SK-N-SH (cell line): ENCODE data around the gene KNDC1. TPM values are rescaled to one million over a fixed set of nuclear protein-coding genes. Genes with fewer than 3 reads are reported as not detected.

ENCODE experiments used
- CTCF ChIA-PET: fragments of 300-600, 350-600 bp; formaldehyde crosslinking; extraction: SDS; loops from one replicate; lab custom pipeline; 2021; lab: Yijun Ruan, JAX
- POLR2A ChIA-PET: fragments of 350-600 bp; sonication (Branson Sonifier 250); formaldehyde crosslinking; extraction: SDS; loops from one replicate; lab custom pipeline; 2020; ENCODE audit warnings: antibody characterized with exemption, inconsistent platforms; lab: Yijun Ruan, JAX
- DNase-seq: peaks from one replicate; pipeline ENCODE4 v3.0.0; 2012
- H2AFZ ChIP-seq: fragments of 200-600 bp; sonication (generic); 2 replicates; pipeline ENCODE4 v1.8.1; 2016; ENCODE audit warnings: antibody characterized with exemption, mild to moderate bottlenecking, low read depth
- H3F3A ChIP-seq: fragments of 200-600 bp; sonication (generic); replicated peaks from 2 replicates; pipeline ENCODE3; 2016; ENCODE audit warnings: antibody characterized with exemption, mild to moderate bottlenecking; ENCODE audit not compliant: insufficient read depth
- H3K27ac ChIP-seq, 2 experiments: fragments of 200-500 bp in 1 of 2; fragments of 200-600 bp in 1 of 2; sonication (Bioruptor generic) in 1 of 2; sonication (generic), shearing (Covaris generic) in 1 of 2; 2 replicates each; pipeline versions ENCODE4 v1.5.1 to v1.6.1; 2014 to 2016; ENCODE audit warnings: low read depth in 2 of 2, inconsistent platforms in 1 of 2, low read length in 1 of 2, mild to moderate bottlenecking in 1 of 2, mixed read lengths in 1 of 2
- H3K27me3 ChIP-seq: fragments of 200-600 bp; sonication (generic), shearing (Covaris generic); 2 replicates; pipeline ENCODE4 v1.6.1; 2016; ENCODE audit warnings: mixed run types; ENCODE audit not compliant: insufficient read depth
- H3K36me3 ChIP-seq, 2 experiments: fragments of 200-500 bp in 1 of 2; fragments of 200-600 bp in 1 of 2; sonication (Bioruptor generic) in 1 of 2; sonication (generic) in 1 of 2; replicated peaks in 1 of 2; 2 replicates each; pipeline versions ENCODE3 to v1.5.1; 2014 to 2016; ENCODE audit warnings: low read length in 1 of 2, mild to moderate bottlenecking in 1 of 2; ENCODE audit not compliant: insufficient read depth in 2 of 2, control insufficient read depth in 1 of 2
- H3K4me1 ChIP-seq, 2 experiments: fragments of 200-500 bp in 1 of 2; fragments of 200-600 bp in 1 of 2; sonication (Bioruptor generic) in 1 of 2; sonication (generic), shearing (Covaris generic) in 1 of 2; 2 replicates each; pipeline versions ENCODE4 v1.5.1 to v1.6.1; 2014 to 2016; ENCODE audit warnings: low read depth in 1 of 2, low read length in 1 of 2, mixed run types in 1 of 2; ENCODE audit not compliant: insufficient read depth in 2 of 2, control insufficient read depth in 1 of 2
- H3K4me2 ChIP-seq: fragments of 200-600 bp; sonication (generic), shearing (Covaris generic); 2 replicates; pipeline ENCODE4 v1.6.1; 2017; ENCODE audit warnings: mixed run types
- H3K4me3 ChIP-seq, 2 experiments: fragments of 200-500 bp in 1 of 2; fragments of 200-600 bp in 1 of 2; sonication (Bioruptor generic) in 1 of 2; sonication (generic), shearing (Covaris generic) in 1 of 2; 2 replicates each; pipeline versions ENCODE4 v1.5.1 to v1.8.1; 2014 to 2016; ENCODE audit warnings: low read depth in 2 of 2, inconsistent platforms in 1 of 2, low read length in 1 of 2, mild to moderate bottlenecking in 1 of 2, mixed read lengths in 1 of 2, moderate library complexity in 1 of 2
- H3K79me2 ChIP-seq: fragments of 200-600 bp; sonication (generic); 2 replicates; pipeline ENCODE4 v1.8.1; 2017; ENCODE audit warnings: mild to moderate bottlenecking; ENCODE audit not compliant: insufficient read depth
- H3K9ac ChIP-seq: fragments of 200-600 bp; sonication (generic); 2 replicates; pipeline ENCODE4 v1.6.1; 2017; ENCODE audit warnings: mixed run types
- H3K9me2 ChIP-seq: fragments of 200-600 bp; sonication (generic); 2 replicates; pipeline ENCODE4 v1.6.1; 2017; ENCODE audit warnings: mixed run types
- H3K9me3 ChIP-seq: fragments of 200-600 bp; sonication (generic); 2 replicates; pipeline ENCODE4 v1.6.1; 2017; ENCODE audit warnings: mixed run types, mild to moderate bottlenecking, moderate library complexity
- H4K20me1 ChIP-seq: fragments of 200-600 bp; sonication (generic); 2 replicates; pipeline ENCODE4 v1.6.1; 2017; ENCODE audit warnings: mild to moderate bottlenecking, mixed run types; ENCODE audit not compliant: insufficient read depth
- CHD2 ChIP-seq: fragments of 150-350 bp; IDR thresholded peaks from 2 replicates; pipeline ENCODE4 v1.6.1; 2018; ENCODE audit warnings: low read length; ENCODE audit not compliant: partially characterized antibody
- ELF1 ChIP-seq: IDR thresholded peaks from 2 replicates; pipeline ENCODE4 v1.4.0; 2012
- EP300 ChIP-seq, 2 experiments: IDR thresholded peaks; 2 replicates each; pipeline versions ENCODE4 v1.4.0 to v1.6.1; 2012; ENCODE audit warnings: borderline replicate concordance in 1 of 2, low read depth in 1 of 2, low read length in 1 of 2
- GATA2 ChIP-seq: sonication (generic); formaldehyde crosslinking; IDR thresholded peaks from 2 replicates; pipeline ENCODE4 v1.5.0; 2020; ENCODE audit warnings: mild to moderate bottlenecking, missing genetic modification reagents
- IRF3 ChIP-seq: fragments of 150-350 bp; IDR thresholded peaks from 2 replicates; pipeline ENCODE4 v1.6.1; 2016; ENCODE audit warnings: mild to moderate bottlenecking, low read depth, low read length
- MAX ChIP-seq: IDR thresholded peaks from 2 replicates; pipeline ENCODE4 v1.4.0; 2012; ENCODE audit warnings: low read depth
- MXI1 ChIP-seq: IDR thresholded peaks from 2 replicates; pipeline ENCODE4 v1.6.1; 2012; ENCODE audit warnings: mild to moderate bottlenecking, low read depth, low read length, improper control_type of control experiment
- RAD21 ChIP-seq: IDR thresholded peaks from 2 replicates; pipeline ENCODE4 v1.6.1; 2012; ENCODE audit warnings: mild to moderate bottlenecking, low read length
- RXRA ChIP-seq: IDR thresholded peaks from 2 replicates; pipeline ENCODE4 v1.4.0; 2012; ENCODE audit warnings: low read depth, mild to moderate bottlenecking, borderline replicate concordance
- SIN3A ChIP-seq: IDR thresholded peaks from 2 replicates; pipeline ENCODE4 v1.6.1; 2012; ENCODE audit warnings: low read depth, mild to moderate bottlenecking, low read length, moderate library complexity, borderline replicate concordance
- TAF1 ChIP-seq: IDR thresholded peaks from 2 replicates; pipeline ENCODE4 v1.6.1; 2012; ENCODE audit warnings: low read depth, mild to moderate bottlenecking, low read length, moderate library complexity, borderline replicate concordance
- USF1 ChIP-seq: IDR thresholded peaks from 2 replicates; pipeline ENCODE4 v1.4.0; 2012; ENCODE audit warnings: low read depth, borderline replicate concordance
- YY1 ChIP-seq: IDR thresholded peaks from 2 replicates; pipeline ENCODE4 v1.4.0; 2012; ENCODE audit warnings: low read depth, mild to moderate bottlenecking
- WGBS: methylation state at CpG from one replicate; pipeline ENCODE4 v1.1.6; 2017; ENCODE audit warnings: low lambda C conversion rate; 5-methylcytosine and 5-hydroxymethylcytosine counted together
- polyA plus RNA-seq, 3 experiments: library from polyadenylated mRNA; depleted of rRNA; stranded (reverse); fragments of >200 nt; gene quantifications; 2 replicates each; pipeline ENCODE4 v1.2.3, GENCODE V29; 2012
- TF ChIP-seq, protein P1 (sequence below): fragments of 200-600 bp; sonication (generic); IDR thresholded peaks from 2 replicates; pipeline ENCODE4 v1.6.1; 2017; ENCODE audit warnings: antibody characterized with exemption, mild to moderate bottlenecking, moderate library complexity

KNDC1 gene
- polyA plus RNA-seq, 1 of the 3 experiments (the other 2 are of a cell fraction) = 1.4 TPM

- Histone ChIP-seq H3F3A (no peaks in the 10 kb centered on the region), H3K27ac (no peak overlapping the region), H2AFZ (no peak overlapping the region), H3K4me3 (no peak overlapping the region), H3K4me1 (peaks cover 0 to 11% of the 10 kb centered on the region in 2 experiments; a peak in 1 of 4 replicates), H4K20me1 (no peaks in the 10 kb centered on the region), H3K9me2 (no peaks in the 10 kb centered on the region), H3K36me3 (no peaks in the 10 kb centered on the region), H3K79me2 (no peaks in the 10 kb centered on the region), H3K9ac (no peak overlapping the region), H3K27me3 (no peaks in the 10 kb centered on the region), H3K4me2 (no peak overlapping the region), H3K9me3 (no peaks in the 10 kb centered on the region)
- TF ChIP-seq YY1 = no peak
- DNase-seq = no peak
- POLR2A ChIA-PET = no interaction called here
- WGBS = 74% methylated on average over 11 of the region's 21 CpGs
- CTCF ChIA-PET = interaction anchor here (0.6 kb wide), 2 partner anchors 15 to 20 kb away, joined by 3 read pairs; no protein-coding TSS in a partner anchor
Observed at GRCh38 chr10:133162910-133163856, 3.2 kb downstream of the KNDC1 start.

- H3K4me2 ChIP-seq = no peak overlapping the region
- WGBS = 82% methylated on average over 19 of the region's 31 CpGs
- no peak for TF ChIP-seq MAX
- no peak for TF ChIP-seq GATA2 (CRISPR knock-in tag)
- TF ChIP-seq YY1 = no peak
- TF ChIP-seq RAD21 = no peak
- TF ChIP-seq, protein P1, sequence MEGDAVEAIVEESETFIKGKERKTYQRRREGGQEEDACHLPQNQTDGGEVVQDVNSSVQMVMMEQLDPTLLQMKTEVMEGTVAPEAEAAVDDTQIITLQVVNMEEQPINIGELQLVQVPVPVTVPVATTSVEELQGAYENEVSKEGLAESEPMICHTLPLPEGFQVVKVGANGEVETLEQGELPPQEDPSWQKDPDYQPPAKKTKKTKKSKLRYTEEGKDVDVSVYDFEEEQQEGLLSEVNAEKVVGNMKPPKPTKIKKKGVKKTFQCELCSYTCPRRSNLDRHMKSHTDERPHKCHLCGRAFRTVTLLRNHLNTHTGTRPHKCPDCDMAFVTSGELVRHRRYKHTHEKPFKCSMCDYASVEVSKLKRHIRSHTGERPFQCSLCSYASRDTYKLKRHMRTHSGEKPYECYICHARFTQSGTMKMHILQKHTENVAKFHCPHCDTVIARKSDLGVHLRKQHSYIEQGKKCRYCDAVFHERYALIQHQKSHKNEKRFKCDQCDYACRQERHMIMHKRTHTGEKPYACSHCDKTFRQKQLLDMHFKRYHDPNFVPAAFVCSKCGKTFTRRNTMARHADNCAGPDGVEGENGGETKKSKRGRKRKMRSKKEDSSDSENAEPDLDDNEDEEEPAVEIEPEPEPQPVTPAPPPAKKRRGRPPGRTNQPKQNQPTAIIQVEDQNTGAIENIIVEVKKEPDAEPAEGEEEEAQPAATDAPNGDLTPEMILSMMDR = no peak
- TF ChIP-seq CHD2 = no peak
- no peak for TF ChIP-seq RXRA
- no peak for TF ChIP-seq EP300 (IDR thresholded peaks at IDR 0.05; ENCODE audit: borderline replicate concordance in 1 of 2, low read depth in 1 of 2, low read length in 1 of 2)
- no peak for TF ChIP-seq MXI1
- TF ChIP-seq IRF3 = no peak
- no peak for TF ChIP-seq TAF1
- no peak for TF ChIP-seq USF1
- TF ChIP-seq ELF1 = no peak
- TF ChIP-seq SIN3A = no peak
- TF ChIP-seq, all 33 proteins: peak for 0
- ChIA-PET CTCF (interaction anchor here (0.6 kb wide), 1 partner anchor 14 kb away, joined by 3 read pairs; no protein-coding TSS in a partner anchor), POLR2A (no interaction called here)
- Histone ChIP-seq H2AFZ (no peak overlapping the region), H3K36me3 (no peaks in the 10 kb centered on the region), H3K4me3 (no peak overlapping the region), H3K9ac (no peak overlapping the region), H3F3A (no peaks in the 10 kb centered on the region), H3K9me3 (no peaks in the 10 kb centered on the region), H3K79me2 (no peaks in the 10 kb centered on the region), H3K27me3 (no peaks in the 10 kb centered on the region), H3K4me1 (peaks cover 0 to 9% of the 10 kb centered on the region in 2 experiments; a peak in 1 of 4 replicates), H4K20me1 (no peaks in the 10 kb centered on the region), H3K27ac (no peak overlapping the region), H3K9me2 (no peaks in the 10 kb centered on the region)
- DNase-seq = no peak
Observed at GRCh38 chr10:133163889-133164815, 4.1 kb downstream of the KNDC1 start.
